Tongue (tissue), 2 donors: ENCODE results near the gene LPP. TPM values are rescaled to one million over a fixed set of nuclear protein-coding genes. Genes with fewer than 3 reads are reported as not detected.

Experiments
- DNase-seq: peaks from one replicate; pipeline ENCODE4 v3.0.0-alpha.2; 2015
- total RNA-seq: library from RNA; depleted of rRNA; stranded (reverse); fragments of >200 nt; gene quantifications from one replicate; pipeline ENCODE4 v1.2.3, GENCODE V29; 2014

Gene LPP
- total RNA-seq, 1 donor from 2014 or later = 59.4 TPM

DNA sequence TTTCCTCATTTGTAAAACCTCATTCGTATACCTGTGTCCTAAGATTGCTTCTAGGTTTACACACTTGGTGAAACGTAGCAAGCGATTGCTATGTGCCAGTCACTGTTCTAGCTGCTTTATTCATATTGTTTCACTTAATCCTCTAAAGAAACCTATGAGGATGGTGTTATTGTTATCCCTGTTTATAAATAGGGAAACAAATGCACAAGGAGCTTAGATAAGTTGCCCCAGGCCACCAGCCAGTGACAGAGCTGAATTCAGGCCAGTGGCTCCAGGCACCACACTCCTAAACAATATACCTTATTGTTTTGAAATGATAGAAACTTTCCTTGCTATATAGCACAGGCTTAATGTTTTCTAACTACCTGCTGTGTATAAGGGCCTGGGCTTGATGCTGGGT lies 44.0 kb downstream of the LPP start:
- DNase-seq = no peak

DNA sequence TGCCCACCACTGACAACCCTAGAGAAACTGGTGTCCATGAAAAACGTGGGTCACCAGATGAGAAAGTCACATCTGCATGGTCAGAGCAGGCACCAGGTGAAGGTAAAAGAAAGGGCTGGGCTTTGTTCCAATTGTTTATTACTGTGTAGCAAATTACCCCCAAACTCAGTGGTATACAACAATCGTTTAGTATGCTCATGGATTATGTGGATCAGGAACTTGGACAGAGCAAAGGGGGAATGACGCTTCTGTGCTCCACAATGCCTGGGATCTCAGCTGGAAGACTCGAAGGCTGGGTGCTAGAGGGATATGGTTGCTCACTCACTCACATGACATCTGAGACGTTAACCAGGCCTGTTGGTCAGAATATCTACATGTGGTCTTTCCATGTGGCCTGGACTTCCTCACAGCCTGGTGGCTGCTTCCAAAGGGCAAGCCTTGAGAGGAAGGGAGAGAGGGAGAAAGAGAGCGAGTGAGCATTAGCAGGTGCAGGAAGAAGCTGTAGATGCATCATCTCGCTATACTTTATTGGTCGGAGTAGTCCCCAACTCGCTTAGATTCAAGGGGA lies 44.9 kb downstream of the LPP start:
- peak; percentile 66 for DNase-seq

DNA sequence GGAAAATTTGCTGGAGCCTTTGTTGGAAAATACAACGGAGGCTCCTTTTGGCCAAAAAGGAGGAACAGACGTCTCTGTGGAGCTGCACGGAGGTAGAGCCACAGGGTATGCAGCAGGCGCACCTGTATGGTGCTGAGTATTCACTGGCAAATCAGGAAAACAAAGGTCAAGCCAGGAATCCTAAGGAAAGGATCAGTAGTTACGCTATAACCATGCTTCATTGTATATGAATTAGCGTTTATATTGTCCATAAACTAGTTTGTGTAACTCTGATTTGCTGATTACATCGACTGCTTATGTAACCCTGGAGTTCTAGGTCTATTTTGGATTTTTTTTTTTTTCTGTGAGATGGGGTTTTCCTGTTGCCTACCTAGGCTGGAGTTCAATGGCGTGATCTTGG lies 45.4 kb downstream of the LPP start:
- no peak for DNase-seq

DNA sequence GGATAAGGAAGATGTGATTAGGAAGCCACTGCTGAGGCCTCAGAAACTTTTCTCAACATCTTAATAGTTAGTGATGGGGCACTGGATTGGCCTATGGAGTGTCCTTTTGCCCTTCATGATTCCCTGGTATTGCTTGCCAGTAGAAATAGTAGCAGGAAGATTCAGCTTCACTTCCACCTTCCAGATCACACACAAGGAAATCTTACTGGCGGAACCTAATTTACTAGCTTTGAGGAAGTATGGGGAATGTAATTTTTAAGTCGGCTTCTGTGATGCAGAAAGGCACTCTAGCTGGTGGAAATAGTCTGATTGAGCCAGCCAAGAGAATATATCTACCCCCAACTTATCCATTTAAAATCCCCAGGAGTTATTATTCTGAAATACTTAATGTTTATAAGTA lies 46.5 kb downstream of the LPP start:
- no peak for DNase-seq

DNA sequence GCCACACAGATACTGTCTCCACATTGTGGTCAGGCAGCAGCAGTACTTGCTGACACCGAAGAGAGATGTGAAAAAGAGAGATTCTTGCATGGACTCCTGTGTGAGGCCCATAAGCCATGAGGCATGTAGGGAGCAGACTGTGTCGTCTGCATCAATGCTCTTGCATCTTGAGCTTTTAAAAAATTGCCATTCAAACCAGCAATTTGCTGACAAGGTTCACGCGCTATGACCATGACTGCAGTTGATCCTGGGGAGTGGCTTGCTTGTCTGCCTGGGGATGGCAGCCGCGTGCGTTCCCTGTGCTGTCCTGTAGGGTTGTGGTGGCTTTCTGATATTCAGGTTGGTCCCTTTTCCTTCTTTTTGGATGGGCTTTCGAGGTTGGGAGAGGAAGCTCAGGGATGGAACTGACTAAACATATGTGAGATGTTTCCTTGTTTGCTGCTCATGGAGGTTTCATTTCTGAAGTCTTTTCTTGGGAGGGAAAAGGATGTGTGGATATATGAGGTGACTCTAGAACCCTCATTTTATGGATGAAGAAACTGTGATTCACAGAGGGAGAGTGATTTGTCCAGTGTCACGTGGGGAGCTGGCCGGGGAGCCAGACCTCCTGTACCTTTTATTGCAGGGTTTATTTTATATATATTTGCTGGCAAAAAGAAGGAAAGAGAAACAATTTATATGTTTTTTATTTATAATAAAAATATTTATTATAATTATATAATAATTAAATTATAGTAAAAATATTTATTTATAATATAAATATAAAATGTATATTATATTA lies 48.6 kb downstream of the LPP start:
- DNase-seq = no peak

DNA sequence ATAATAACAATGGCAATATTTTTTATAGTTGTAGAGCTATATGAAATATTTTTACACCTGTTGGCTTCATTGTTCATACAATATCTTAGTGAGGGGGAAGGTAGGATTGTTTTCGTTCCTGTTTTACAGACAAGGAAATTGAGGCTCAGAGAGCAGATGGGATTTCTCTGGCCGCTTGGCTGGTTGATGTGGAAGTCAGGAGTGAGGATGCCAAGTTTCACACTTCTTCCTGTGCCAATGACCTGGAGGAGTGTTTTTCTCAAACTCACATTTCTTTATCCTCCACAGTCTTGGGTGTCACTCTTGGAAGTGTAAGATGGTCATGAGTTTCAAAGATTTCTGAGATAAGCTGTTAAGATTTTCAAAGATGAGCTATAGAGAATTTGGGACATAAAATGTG lies 50.6 kb downstream of the LPP start:
- DNase-seq = no peak

DNA sequence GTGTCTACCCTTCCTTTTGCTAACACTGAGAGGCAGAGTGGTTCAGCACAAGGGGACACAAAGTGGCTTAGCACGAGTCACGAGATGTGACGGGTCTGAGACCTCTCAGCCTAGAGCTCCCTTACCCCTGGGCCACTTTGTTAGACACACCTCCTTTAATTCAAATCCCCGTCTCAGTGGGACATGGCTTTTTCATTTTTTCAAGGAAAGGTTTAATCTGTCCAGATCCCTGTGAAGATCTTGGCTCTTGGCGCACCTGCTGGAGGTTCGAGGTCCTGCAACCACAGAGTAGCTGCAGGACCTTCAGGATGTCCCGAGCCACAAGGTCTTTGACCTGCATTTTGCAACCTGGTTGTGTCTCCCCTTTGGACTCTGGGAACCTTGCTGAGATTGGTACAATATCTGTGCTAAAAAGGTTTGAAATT lies 52.0 kb downstream of the LPP start:
- no peak for DNase-seq

DNA sequence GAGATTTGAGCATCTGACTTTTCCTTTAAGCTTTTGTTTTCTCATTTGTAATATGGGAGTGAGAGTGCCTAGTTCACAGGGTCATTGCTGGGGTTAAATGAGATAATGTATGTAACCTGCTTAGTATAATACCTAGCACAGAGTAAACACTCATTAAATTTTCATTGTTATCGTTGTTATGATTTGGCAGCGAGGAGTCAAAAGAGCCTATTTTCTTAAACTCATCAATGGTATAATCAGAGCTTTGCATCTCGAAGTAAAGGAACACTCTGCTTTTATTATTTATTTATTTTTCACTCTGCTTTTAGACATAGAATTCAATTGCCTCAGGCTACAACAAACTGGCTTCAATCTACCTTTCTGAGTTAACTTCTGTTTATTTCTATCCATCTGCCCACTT lies 52.8 kb downstream of the LPP start:
- DNase-seq = no peak

DNA sequence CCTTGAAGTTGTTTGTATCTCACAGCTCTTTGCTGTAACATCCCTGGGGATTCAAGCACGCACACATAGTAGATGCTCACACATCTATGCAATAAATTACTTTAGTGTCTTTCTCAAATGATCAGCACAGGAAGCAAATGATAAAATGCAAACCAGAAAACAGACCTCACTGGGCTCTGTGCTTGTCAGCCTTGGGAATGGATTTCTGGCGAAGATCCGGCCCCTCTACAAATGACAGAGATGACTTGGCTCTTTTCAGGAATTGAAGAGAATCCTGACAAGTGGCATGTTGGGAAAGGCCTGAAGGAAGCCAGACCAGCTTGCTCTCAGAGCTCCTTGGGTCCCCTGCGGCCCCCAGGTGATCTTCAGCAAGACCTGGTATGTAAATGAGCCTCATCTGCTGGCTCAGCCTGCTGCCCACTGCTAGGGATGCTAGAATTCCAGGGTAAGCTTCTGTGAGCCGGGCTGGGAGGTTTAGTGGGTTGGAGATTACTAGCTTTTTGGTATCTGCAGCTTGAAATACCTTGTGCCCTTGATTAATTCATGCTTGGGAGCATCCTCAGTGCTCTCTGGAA lies 54.1 kb downstream of the LPP start:
- peak; percentile 58 for DNase-seq

DNA sequence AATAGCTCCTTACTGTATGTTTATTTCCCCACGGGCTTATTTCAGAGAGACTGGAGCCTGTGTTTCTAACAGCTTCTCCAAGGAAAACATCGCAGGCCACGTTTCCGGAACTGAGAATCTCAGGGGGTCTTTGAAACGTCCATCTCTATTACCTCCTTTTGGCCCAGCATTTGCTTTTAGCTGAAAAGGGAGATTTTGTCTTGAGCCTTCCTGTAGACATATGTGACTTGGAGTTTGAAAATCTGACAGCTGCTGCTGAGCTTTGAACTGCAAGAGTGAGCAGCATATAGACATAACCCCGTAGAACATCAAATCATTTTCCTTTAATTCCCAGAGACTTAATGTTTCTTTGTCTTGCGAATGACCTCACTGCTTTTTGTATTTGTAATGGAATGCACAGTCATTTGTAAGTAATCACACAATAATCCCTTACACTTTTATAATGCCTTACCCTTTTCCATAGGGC lies 54.6 kb downstream of the LPP start:
- DNase-seq = peak; percentile 81

DNA sequence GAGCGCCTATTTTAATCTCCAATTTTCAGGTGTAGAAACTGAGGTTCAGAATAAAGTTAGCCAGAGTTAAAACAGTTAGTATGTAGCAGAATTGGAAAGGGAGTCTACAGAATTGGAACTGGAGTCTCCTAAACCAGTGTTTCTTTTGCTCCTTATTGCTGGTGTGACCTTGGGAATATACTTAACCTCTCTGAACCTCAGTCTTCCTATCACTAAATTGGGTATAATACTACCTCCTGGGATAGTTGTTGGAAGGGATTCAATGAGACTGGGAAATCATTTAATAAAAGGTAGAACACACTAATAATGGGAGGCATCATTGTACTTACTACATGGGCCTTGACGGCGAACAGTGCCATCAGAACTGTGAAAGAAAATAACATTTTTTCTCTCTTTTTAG lies 55.1 kb downstream of the LPP start:
- DNase-seq = no peak

DNA sequence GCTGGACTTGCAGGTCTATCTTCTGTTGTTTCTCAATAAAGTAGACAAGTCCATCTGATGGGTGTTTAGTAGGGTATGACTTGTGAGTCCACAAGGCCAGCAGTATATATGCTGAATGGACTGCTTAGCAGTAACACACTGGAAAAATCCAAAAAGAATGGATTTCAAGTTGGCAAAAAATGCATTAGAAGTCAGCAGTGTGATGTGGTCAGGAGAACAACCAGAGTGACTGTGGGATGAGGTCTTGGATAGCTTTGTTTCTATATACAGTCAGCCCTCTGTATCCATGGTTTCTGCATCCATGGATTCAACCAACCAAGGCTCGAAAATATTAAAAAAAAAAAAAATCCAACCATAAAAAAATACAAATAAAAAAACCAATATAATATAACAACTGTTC lies 55.8 kb downstream of the LPP start:
- DNase-seq = no peak

DNA sequence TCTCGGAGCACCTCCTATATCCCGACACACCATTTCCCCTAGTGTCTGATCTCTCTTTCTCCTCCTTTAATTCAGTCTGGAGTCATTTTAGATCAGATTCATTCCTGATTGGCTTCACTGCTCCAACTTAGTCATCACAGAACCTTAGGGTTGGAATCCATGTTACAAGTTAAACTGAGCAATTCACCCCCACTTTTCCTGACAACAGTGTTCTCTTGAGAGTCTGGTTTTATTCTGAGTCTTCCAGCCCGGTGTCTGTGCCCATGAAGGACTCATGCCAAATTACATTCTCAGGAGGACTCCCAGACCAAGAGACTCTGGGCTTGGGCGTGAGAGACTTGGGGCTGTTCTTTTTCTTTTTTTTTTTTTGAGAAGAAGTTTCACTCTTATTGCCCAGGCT lies 57.5 kb downstream of the LPP start:
- no peak for DNase-seq

DNA sequence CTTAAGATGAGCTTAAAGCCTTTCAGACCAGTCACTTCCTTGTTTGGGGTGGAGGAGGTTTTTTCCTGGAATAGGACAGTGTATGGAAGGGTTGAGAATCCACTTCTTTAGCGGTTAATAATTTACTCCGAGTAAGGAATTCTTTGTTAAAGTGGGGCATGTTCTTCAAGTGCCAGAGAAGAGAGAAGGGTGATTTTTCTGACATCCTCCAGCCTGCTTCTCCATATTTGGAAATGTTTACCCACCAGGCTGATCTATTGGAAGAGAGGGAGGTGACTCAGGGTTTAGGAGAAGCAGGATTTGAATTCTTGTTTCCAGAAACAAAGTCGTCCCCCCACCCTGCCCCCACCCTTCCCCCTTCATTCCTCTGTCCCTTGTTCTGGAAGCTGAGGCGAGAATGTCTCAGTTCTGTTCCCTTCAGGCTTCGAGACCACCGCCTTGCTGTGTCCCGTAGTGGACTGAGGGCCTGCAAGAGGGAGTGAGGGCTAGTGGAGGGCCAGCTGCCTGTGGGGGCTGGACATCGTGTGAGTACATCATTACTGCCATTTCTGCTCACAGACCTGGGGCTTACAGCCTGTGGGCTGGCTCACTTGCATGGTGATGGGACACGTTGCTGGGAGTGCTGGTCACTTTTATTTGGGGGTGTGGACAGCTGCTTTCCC lies 58.5 kb downstream of the LPP start:
- no peak for DNase-seq

DNA sequence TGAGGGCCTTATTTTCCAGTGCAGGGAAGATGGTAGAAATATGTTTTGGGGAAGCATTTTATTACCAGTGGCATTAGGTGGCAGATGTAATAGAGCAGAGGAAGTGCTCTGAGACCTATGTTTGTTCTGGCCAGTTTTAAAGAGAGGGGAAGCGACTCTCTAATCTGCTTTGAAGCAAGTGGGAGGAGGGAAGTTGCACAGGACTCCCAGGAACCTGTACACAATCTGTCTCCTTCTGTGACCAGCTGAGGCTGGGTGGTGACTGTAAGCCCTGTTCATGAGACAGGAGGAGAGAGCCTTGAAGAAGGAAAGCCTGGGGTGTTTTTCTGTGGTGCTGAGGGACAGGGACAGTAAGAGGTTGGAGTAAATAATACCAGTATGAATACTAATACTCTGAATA lies 60.5 kb downstream of the LPP start:
- no peak for DNase-seq

DNA sequence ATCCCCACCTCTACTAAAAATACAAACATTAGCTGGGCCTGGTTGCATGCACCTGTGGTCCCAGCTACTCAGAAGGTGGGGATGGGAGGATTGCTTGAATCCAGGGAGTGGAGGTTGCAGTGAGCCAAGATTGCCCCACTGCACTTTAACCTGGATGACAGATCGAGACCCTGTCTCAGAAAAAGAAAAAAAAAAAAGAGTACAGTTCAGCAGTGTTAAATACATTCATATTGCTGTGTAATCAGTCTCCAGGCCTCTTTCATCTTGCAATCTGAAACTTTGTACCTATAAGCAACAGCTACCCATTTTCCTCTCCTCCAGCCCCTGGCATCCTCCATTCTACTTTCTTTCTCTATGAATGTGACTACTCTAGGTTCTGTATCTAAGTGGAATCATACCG lies 61.2 kb downstream of the LPP start:
- DNase-seq = no peak

DNA sequence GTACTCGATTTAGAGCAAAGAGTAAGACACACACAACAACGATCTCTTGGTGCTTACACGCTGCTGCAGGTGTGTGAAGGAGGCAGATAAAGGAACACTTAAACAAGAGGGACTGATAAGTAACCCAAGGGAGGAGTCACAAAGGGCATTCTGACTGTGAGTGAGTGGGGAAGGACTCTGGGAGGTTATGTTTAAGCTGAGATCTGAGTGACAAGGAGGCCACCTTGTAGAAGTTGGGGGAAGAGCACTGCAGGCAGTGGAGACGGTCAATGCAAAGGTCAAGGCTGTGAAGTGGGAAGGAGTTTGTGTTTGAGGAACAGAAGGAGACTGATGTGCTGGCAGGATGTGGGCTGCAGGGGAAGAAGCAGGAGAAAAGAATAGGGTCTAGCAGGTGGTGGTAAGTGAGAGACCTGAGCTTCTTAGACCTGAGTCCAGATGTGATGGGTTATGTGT lies 63.1 kb downstream of the LPP start:
- no peak for DNase-seq

DNA sequence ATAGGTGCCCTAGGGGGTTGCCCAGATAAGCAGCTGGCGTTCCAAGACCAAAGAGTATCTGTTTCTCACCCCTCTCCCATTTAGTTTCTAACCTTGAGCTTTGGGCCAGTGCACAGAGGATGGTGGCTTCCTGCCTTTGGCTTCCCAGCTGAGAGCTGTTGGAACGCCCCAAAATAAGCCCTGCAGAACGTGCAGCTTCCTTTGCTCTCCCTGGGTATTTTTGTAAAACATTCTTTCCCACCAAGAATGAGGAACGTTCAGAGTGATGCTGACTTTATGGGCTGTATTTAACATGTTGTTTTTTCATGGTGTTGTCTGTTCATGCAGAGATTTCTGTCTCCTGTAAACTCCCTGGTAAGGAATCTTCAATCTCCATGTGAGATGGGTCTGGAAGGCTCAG lies 63.8 kb downstream of the LPP start:
- DNase-seq = no peak

DNA sequence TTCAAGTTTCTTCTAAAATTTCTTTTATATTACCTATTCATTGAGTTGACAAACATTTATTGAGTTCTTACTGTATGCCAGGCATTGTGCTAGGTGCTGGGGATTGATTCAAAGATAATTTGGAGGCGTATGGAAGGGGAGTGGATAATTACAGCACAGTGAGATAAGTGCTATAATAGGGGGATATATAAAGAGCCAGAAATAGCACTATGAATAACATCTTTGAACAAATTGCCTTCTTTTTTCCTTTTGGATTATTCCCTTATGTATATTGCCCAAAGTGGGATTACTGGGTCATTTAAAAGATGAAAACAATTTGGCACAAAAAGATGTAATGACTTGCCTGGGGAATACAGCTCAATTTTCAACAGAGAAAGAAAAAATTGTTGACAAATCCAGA lies 64.6 kb downstream of the LPP start:
- no peak for DNase-seq

DNA sequence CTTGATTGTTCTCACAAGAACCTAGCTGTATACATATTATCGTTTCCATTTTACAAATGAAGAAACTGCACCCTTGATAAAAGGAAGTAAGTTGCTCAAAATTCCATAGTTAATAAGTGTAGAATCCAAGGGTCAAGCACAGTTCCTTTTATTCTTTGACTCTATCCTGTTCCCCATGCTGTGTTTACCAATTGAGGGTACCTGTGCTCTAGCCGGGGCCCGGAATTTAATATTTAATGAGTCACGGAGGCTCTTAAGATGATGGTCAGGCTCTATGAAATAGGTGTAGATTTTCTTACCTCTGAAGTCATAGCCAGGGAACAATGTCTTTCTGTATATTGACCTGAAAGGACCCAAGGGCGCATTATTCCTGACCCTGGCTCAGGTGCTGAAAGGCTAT lies 65.2 kb downstream of the LPP start:
- no peak for DNase-seq

DNA sequence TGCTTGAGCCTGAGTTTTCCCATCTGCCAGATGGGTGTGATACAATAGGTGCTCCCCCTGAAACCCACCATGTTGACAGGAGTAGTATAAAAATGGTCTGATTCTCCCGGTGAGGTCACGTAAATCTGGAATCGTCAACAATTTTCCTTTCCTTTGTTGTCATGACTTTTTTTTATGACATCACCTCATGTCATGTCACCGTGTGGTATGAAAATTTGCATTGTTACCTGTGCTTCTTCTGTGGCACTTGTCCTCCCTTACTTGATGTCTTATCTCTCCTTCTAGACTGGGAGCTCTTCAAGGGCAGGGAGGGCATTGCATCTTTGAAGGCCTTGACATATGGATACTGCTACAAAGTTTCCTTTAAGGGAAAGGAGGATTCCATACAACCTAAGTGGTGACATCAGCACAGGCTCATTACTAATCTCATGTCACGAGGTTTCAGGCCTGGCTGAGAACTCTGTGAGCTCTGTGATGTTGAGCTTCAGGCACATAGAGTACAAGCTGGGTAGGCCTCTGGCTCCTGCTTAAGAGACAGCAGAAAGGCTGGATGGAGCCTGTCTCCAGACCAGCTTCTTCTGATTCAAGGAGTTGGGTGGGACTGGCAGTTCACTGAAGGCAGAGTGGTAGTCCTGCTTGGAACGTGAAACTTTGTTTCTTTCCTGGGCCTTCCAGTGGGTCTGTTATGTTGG lies 66.3 kb downstream of the LPP start:
- no peak for DNase-seq

DNA sequence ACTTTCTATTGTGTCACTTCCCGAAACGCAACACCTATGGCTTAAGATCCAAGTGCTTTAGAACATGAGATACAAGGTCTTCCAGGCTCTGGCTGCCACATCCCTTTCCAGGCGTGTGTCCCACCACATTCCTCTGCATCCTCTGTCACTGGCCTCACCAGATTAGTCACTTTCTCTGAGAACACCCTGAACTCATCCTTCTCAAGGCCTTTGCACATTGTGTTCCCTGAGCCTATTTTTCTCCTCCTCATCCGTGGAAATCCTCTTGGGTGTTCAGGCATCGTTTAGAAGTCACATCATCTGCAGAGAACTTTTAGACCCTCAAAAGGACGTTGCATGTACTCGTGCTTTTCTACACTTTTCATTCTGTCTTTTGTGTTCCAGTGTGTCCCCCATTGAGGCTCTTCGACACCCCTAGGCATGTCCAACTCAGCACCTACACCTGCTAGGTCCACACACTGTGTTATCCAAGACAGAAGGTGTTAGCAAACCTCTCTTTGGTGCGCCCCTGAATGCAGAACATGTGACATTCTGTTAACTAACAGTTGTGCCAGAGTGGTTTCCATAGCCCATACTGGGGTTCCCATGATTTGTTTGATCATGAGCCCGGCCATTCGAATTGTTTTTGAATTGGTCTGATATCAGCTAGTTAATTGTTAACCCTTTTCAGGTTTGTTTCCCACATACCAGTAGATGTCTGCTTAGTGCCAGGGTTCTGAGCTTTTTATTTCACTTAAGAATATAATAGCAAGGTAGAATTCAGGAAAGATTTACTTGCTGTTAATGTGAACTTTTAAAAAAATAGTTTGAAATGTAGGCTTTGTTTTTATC lies 67.2 kb downstream of the LPP start:
- no peak for DNase-seq
